GM10266 (cell line): Measurements from ENCODE around the gene UGT3A1.
A peak's percentile ranks its signal among the peaks of the same experiment; 100 is the strongest.

ENCODE experiments used
- DNase-seq: peaks from one replicate; pipeline ENCODE4 v3.0.0; 2012; ENCODE audit errors: extremely low spot score
- CTCF ChIP-seq: IDR thresholded peaks from 2 replicates; pipeline ENCODE4 v1.5.1; 2012; ENCODE audit warnings: mild to moderate bottlenecking, low read depth; ENCODE audit not compliant: control insufficient read depth, insufficient read depth; ENCODE audit errors: missing control alignments

UGT3A1 gene

GRCh38 chr5:35924950-35925722 is 66.1 kb downstream of the UGT3A1 start:
- TF ChIP-seq CTCF, result peak; percentile 92
- DNase-seq, result peak; percentile 64

GRCh38 chr5:35924122-35924949 is 66.9 kb downstream of the UGT3A1 start:
- no peak for DNase-seq

GRCh38 chr5:35922468-35922867 is 68.7 kb downstream of the UGT3A1 start:
- no peak for DNase-seq

More at GRCh38 chr5:35924122-35924949, 66.9 kb downstream of the UGT3A1 start:
- TF ChIP-seq CTCF, result no peak

DNA sequence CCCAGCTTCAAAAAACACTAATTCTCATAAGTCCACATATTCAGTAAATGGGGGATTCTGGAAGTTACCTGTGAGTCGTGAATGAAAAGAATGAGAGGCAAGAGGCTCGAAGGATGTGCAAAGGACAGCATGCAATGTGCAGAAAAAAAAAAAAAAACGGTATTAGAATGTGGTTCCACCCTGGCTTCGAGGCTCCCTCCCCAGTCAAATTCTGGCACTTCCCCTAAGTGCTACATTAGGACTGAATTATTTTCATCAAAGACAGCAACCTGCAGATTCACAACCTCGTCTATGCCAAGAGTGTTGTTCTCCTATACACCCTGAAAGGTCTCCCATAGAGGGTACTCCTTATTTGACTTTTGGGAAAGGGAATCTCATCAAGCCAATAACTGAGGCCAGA is 69.3 kb downstream of the UGT3A1 start:
- no peak for TF ChIP-seq CTCF
- DNase-seq, result no peak

More at GRCh38 chr5:35922468-35922867, 68.7 kb downstream of the UGT3A1 start:
- TF ChIP-seq CTCF, result no peak

DNA sequence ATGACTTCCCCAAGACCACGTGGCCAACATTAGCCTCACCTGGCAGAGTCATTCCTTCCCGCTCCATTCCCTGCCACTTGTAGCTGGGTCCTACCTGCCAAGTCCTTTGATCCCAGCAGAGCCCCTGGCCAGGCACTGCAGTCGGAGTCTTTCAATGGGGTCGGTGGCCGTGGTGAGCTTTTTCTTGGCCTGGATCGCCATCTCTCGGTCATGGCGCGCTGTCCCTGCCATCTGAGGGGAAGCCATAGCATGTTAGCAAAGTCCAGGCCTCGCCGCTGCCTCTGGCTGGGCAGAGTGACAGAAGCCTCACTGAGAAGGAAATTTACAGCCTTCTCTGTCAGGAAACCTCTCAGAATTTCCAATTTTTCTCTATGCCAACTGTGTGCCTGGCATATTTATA is 70.3 kb downstream of the UGT3A1 start:
- no peak for DNase-seq
- no peak for TF ChIP-seq CTCF

- no peak for DNase-seq
- no peak for TF ChIP-seq CTCF
These were observed 72.0 kb downstream of the UGT3A1 start for GRCh38 chr5:35919191-35919590.

DNA sequence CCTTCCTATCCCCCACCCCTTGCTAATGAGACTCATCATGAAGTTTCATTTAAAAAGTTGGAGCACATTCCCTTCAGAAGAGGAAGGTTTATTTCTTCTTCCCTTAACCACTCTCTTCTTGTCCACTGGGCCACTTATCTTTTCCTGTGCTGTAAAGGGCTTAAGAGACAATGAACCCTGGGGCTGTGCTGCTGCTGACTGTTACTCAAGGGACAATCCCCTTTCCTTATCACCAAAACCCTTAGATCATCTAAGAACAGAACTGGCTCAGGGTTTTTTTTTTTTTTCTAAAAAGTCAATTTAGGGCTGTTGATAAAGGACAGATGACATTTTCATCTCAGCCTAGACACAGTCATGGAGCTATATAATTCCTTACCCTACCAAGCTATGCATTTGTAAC is 82.4 kb downstream of the UGT3A1 start:
- DNase-seq, result no peak
- TF ChIP-seq CTCF, result no peak
